Gastroesophageal sphincter (tissue), 2 donors: ENCODE measurements around the gene TNS1.

Experiments used
- POLR2A ChIP-seq, 2 donors: fragments of 450-650 bp; IDR thresholded peaks; one replicate each; pipeline ENCODE4 v1.6.1; 2017; ENCODE audit warnings: antibody characterized with exemption in 2 of 2, mild to moderate bottlenecking in 2 of 2, moderate library complexity in 1 of 2
- POLR2AphosphoS5 ChIP-seq: sonication (generic); formaldehyde crosslinking; IDR thresholded peaks from one replicate; pipeline ENCODE4 v1.6.1; 2017; ENCODE audit warnings: antibody characterized with exemption

DNA sequence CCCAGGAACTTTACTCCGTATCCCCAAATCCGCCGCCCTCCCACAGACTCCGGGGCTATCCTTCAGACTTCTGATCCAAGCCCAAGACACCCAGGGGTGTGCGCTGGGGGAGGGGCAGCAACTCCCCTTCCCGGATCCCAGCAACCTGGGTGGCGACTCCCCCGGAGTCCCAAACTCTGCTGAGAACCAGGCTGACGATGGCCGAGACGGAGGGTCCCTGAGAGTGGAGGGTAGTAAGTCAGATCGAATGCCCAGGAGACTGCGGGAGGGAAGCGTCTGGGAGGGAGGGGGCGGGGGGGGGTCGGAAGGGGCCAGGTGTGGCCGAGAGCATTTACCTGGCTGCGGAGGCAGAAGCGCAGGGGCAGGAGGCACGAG lies 7.0 kb upstream of the TNS1 start:
- TF ChIP-seq POLR2A (IDR thresholded peaks at IDR 0.05) (no peak), POLR2AphosphoS5 (no peak)
